ENCODE results near the gene FTMT. TPM values are rescaled to one million over a fixed set of nuclear protein-coding genes. Genes with fewer than 3 reads are reported as not detected.

Gene FTMT
- polyA plus RNA-seq, 1 donor (not counting 4 experiments of a cell fraction or from before 2014, with no cell fraction given): not detected

GRCh38 chr5:121805911-121806310 lies 45.8 kb upstream of the FTMT start:
- no peak overlapping the region for H3K4me2 ChIP-seq (ENCODE audit: control insufficient read depth, extremely low read depth, insufficient read depth, low read depth, low read length)
- H3K9ac ChIP-seq (ENCODE audit: control insufficient read depth, extremely low read depth, insufficient read depth, low read length): no peak overlapping the region
- no peaks in the 10 kb centered on the region for H3K9me3 ChIP-seq (ENCODE audit: control insufficient read depth, low read depth, low read length)
- no peaks in the 10 kb centered on the region for H4K20me1 ChIP-seq (ENCODE audit: control insufficient read depth, extremely low read depth, insufficient read depth, low read length)
- H2AFZ ChIP-seq (ENCODE audit: control insufficient read depth, low read length): no peak overlapping the region
- no peaks in the 10 kb centered on the region for H3K27me3 ChIP-seq (ENCODE audit: control insufficient read depth, extremely low read depth, insufficient read depth, low read length)
- H3K36me3 ChIP-seq (ENCODE audit: control insufficient read depth in 2 of 2, extremely low read depth in 1 of 2, insufficient read depth in 2 of 2, low read length in 2 of 2): no peaks in the 10 kb centered on the region
- TF ChIP-seq CTCF (optimal IDR thresholded peaks at IDR 0.05 in 1 of 3, IDR thresholded peaks at IDR 0.05 in 1 of 3, conservative IDR thresholded peaks at IDR 0.05 in 1 of 3; ENCODE audit: extremely low read depth in 1 of 3, insufficient read depth in 2 of 3, low read length in 3 of 3): no peak
- TF ChIP-seq EZH2 (IDR thresholded peaks at IDR 0.05; ENCODE audit: low read length): no peak
- no peak for FAIRE-seq
- H3K79me2 ChIP-seq (ENCODE audit: control insufficient read depth, insufficient read depth, low read length): no peaks in the 10 kb centered on the region
- dilution Hi-C loops (cut with MboI; ENCODE audit: extremely low pct_ligation_motif_present, low sequenced_read_pairs): no loop called here
- H3K27ac ChIP-seq (ENCODE audit: control insufficient read depth, insufficient read depth, low read length): no peak overlapping the region
- H3K4me1 ChIP-seq (ENCODE audit: control insufficient read depth, extremely low read depth, insufficient read depth, low read length): no peaks in the 10 kb centered on the region
- H3K4me3 ChIP-seq (ENCODE audit: control insufficient read depth in 2 of 3, extremely low read depth in 1 of 3, insufficient read depth in 2 of 3, low read depth in 1 of 3, low read length in 3 of 3): no peak overlapping the region
- DNase-seq (ENCODE audit: low read depth, low spot score): no peak
- no peaks in the 10 kb centered on the region for H3K9me1 ChIP-seq (ENCODE audit: control insufficient read depth, extremely low read depth, insufficient read depth, low read length)

- no peak overlapping the region for H3K4me2 ChIP-seq (ENCODE audit: control insufficient read depth, extremely low read depth, insufficient read depth, low read depth, low read length)
- DNase-seq (ENCODE audit: low read depth, low spot score): no peak
- no peaks in the 10 kb centered on the region for H3K9me1 ChIP-seq (ENCODE audit: control insufficient read depth, extremely low read depth, insufficient read depth, low read length)
- no peak for TF ChIP-seq EZH2 (IDR thresholded peaks at IDR 0.05; ENCODE audit: low read length)
- TF ChIP-seq CTCF (optimal IDR thresholded peaks at IDR 0.05 in 1 of 3, IDR thresholded peaks at IDR 0.05 in 1 of 3, conservative IDR thresholded peaks at IDR 0.05 in 1 of 3; ENCODE audit: extremely low read depth in 1 of 3, insufficient read depth in 2 of 3, low read length in 3 of 3): no peak
- H3K4me1 ChIP-seq (ENCODE audit: control insufficient read depth, extremely low read depth, insufficient read depth, low read length): no peaks in the 10 kb centered on the region
- H3K27ac ChIP-seq (ENCODE audit: control insufficient read depth, insufficient read depth, low read length): no peak overlapping the region
- H3K79me2 ChIP-seq (ENCODE audit: control insufficient read depth, insufficient read depth, low read length): no peaks in the 10 kb centered on the region
- H3K27me3 ChIP-seq (ENCODE audit: control insufficient read depth, extremely low read depth, insufficient read depth, low read length): no peaks in the 10 kb centered on the region
- no peak overlapping the region for H3K4me3 ChIP-seq (ENCODE audit: control insufficient read depth in 2 of 3, extremely low read depth in 1 of 3, insufficient read depth in 2 of 3, low read depth in 1 of 3, low read length in 3 of 3)
- dilution Hi-C loops (cut with MboI; ENCODE audit: extremely low pct_ligation_motif_present, low sequenced_read_pairs): no loop called here
- no peak overlapping the region for H2AFZ ChIP-seq (ENCODE audit: control insufficient read depth, low read length)
- no peak for FAIRE-seq
- no peaks in the 10 kb centered on the region for H3K9me3 ChIP-seq (ENCODE audit: control insufficient read depth, low read depth, low read length)
- no peaks in the 10 kb centered on the region for H3K36me3 ChIP-seq (ENCODE audit: control insufficient read depth in 2 of 2, extremely low read depth in 1 of 2, insufficient read depth in 2 of 2, low read length in 2 of 2)
- no peaks in the 10 kb centered on the region for H4K20me1 ChIP-seq (ENCODE audit: control insufficient read depth, extremely low read depth, insufficient read depth, low read length)
- H3K9ac ChIP-seq (ENCODE audit: control insufficient read depth, extremely low read depth, insufficient read depth, low read length): no peak overlapping the region
Observed at GRCh38 chr5:121816164-121816563, 35.5 kb upstream of the FTMT start.

All from keratinocyte (primary cell).